Endothelial cell of umbilical vein (primary cell): ENCODE data around the gene LTBP2. TPM values are rescaled to one million over a fixed set of nuclear protein-coding genes. Genes with fewer than 3 reads are reported as not detected.

Source experiments
- BruUV-seq: library from RNA; stranded (reverse); fragments of 400-500 nt; replicated peaks from 2 replicates; lab custom pipeline; 2021; lab: Mats Ljungman, UMichigan
- CTCF ChIA-PET: fragments of 300-600, 350-600 bp; sonication (Branson Sonifier 250); formaldehyde crosslinking; loops from one replicate; lab custom pipeline; 2021; ENCODE audit warnings: antibody characterized with exemption, inconsistent platforms; lab: Charles Lee
- POLR2A ChIA-PET: fragments of 300-600, 350-600 bp; sonication (Branson Sonifier 250); formaldehyde crosslinking; loops from one replicate; lab custom pipeline; 2021; ENCODE audit warnings: antibody characterized with exemption, inconsistent platforms; lab: Charles Lee
- DNase-seq: peaks from one replicate; pipeline ENCODE4 v3.0.0-alpha.2; 2011; ENCODE audit warnings: low read depth, low spot score
- FAIRE-seq: peaks from 2 replicates; lab custom pipeline; 2011; peaks lifted over from hg19 to GRCh38; lab: Jason Lieb, UNC
- H2AFZ ChIP-seq: 2 replicates; pipeline ENCODE4 v1.6.0; 2012; ENCODE audit warnings: low read depth, low read length, control low read depth, inconsistent platforms
- H3K27ac ChIP-seq: 2 replicates; pipeline ENCODE4 v1.5.1; 2011; ENCODE audit warnings: low read depth, mild to moderate bottlenecking, control low read depth, low read length, moderate library complexity; ENCODE audit not compliant: insufficient read depth
- H3K27me3 ChIP-seq, 2 experiments: 2 replicates each; pipeline versions ENCODE4 v1.6.0 to v1.6.1; 2011; ENCODE audit warnings: low read length in 2 of 2, mixed read lengths in 1 of 2; ENCODE audit not compliant: control insufficient read depth in 2 of 2, insufficient read depth in 2 of 2
- H3K36me3 ChIP-seq, 2 experiments: 2 replicates in 1 of 2; 3 replicates in 1 of 2; pipeline ENCODE4 v1.5.1; 2011; ENCODE audit warnings: low read length in 2 of 2, mild to moderate bottlenecking in 1 of 2, moderate library complexity in 1 of 2; ENCODE audit not compliant: control insufficient read depth in 2 of 2, insufficient read depth in 2 of 2; ENCODE audit errors: extremely low read depth in 1 of 2
- H3K4me1 ChIP-seq: 3 replicates; pipeline ENCODE4 v1.5.1; 2011; ENCODE audit warnings: mild to moderate bottlenecking, low read length; ENCODE audit not compliant: control insufficient read depth, insufficient read depth; ENCODE audit errors: extremely low read depth
- H3K4me2 ChIP-seq: 2 replicates; pipeline ENCODE4 v1.6.1; 2011; ENCODE audit warnings: low read length, control low read depth, mixed read lengths; ENCODE audit not compliant: insufficient read depth
- H3K4me3 ChIP-seq, 3 experiments: fragments of 200-600 bp in 1 of 3; sonication (generic), shearing (Covaris generic) in 1 of 3; replicated peaks in 1 of 3; 2 replicates each; pipeline ENCODE4 v1.5.1; 2011 to 2016; ENCODE audit warnings: control low read depth in 3 of 3, low read length in 3 of 3, mild to moderate bottlenecking in 2 of 3, inconsistent platforms in 1 of 3, low read depth in 1 of 3, moderate library complexity in 1 of 3; ENCODE audit not compliant: insufficient read depth in 1 of 3
- H3K79me2 ChIP-seq: 2 replicates; pipeline ENCODE4 v1.6.0; 2012; ENCODE audit warnings: low read length, inconsistent platforms; ENCODE audit not compliant: control insufficient read depth, insufficient read depth
- H3K9ac ChIP-seq: replicated peaks from 2 replicates; pipeline ENCODE3; 2011; ENCODE audit warnings: low read length, control low read depth; ENCODE audit not compliant: insufficient read depth; ENCODE audit errors: extremely low read depth
- H3K9me1 ChIP-seq: replicated peaks from 3 replicates; pipeline ENCODE4 v1.6.0; 2011; ENCODE audit warnings: mild to moderate bottlenecking, low read length; ENCODE audit not compliant: control insufficient read depth, insufficient read depth; ENCODE audit errors: extremely low read depth
- H3K9me3 ChIP-seq: replicated peaks from 2 replicates; pipeline ENCODE4 v1.5.1; 2012; ENCODE audit warnings: low read length, inconsistent platforms; ENCODE audit not compliant: control insufficient read depth, insufficient read depth
- H4K20me1 ChIP-seq: replicated peaks from 2 replicates; pipeline ENCODE3; 2011; ENCODE audit warnings: mild to moderate bottlenecking, low read length; ENCODE audit not compliant: control insufficient read depth, insufficient read depth; ENCODE audit errors: extremely low read depth
- CTCF ChIP-seq, 2 donors: IDR thresholded peaks; 1 replicate in 1 of 2; 2 replicates in 1 of 2; pipeline ENCODE4 v1.5.1; 2011; ENCODE audit warnings: low read length in 2 of 2, mild to moderate bottlenecking in 2 of 2, moderate library complexity in 2 of 2, control low read depth in 1 of 2, inconsistent platforms in 1 of 2, low read depth in 1 of 2; ENCODE audit not compliant: insufficient read depth in 1 of 2; ENCODE audit errors: extremely low read depth in 1 of 2
- FOS ChIP-seq: IDR thresholded peaks from 2 replicates; pipeline ENCODE4 v1.6.1; 2011; ENCODE audit warnings: mild to moderate bottlenecking, low read length, moderate library complexity, borderline replicate concordance; ENCODE audit not compliant: insufficient read depth
- JUN ChIP-seq: IDR thresholded peaks from 2 replicates; pipeline ENCODE4 v1.6.1; 2011; ENCODE audit warnings: borderline replicate concordance, low read depth; ENCODE audit not compliant: insufficient read length, insufficient read depth
- dilution Hi-C: fragments of 300-500 bp; cut with MboI; formaldehyde crosslinking; loops from one replicate; pipeline ENCODE4 v1.15.0; 2019; ENCODE audit warnings: low sequenced_read_pairs; ENCODE audit not compliant: extremely low pct_ligation_motif_present
- intact Hi-C: fragments of 100-400 bp; cut with micrococcal nuclease; formaldehyde crosslinking; loops from one replicate; pipeline ENCODE4 v1.10.0; 2022
- polyA plus RNA-seq, 4 experiments: library from polyadenylated mRNA; depleted of rRNA in 3 of 4; stranded (reverse) in 3 of 4; unstranded in 1 of 4; fragments of >200 nt; gene quantifications; 2 replicates each; pipeline versions ENCODE4 v1.2.1 to v1.2.3, GENCODE V29; 2011 to 2012; ENCODE audit warnings: missing spikeins in 1 of 4
- total RNA-seq: library from RNA; stranded (reverse); gene quantifications from 2 replicates; pipeline ENCODE4 v1.2.3, GENCODE V29; 2021

The LTBP2 gene
- total and polyA plus RNA-seq, 2 donors (not counting 3 experiments of a cell fraction or from before 2014, with no cell fraction given) = 209 to 268 TPM

DNA sequence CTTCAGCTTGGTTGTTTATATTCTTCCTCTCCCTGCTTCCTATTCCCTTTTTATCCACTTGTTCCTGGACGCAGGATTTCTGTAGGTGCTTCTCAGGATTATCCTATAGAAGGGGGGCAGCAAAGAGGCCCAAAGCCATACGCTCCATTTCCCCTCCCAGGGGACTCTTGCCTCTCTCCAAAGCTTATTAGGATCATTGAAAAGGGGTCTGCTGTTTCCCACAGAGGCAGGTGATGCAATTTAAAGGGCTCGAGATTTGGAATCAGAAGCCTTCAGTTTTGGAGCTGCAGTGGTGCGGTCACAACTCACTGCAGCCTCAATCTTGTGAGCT is 154.5 kb downstream of the LTBP2 start:
- Histone ChIP-seq H3K27me3 (peaks cover 0 to 3% of the 10 kb centered on the region in 2 experiments), H3K4me1 (peaks cover 8% of the 10 kb centered on the region), H2AFZ (no peak overlapping the region), H3K4me2 (no peak overlapping the region), H3K9me3 (no peaks in the 10 kb centered on the region), H3K9ac (no peak overlapping the region), H4K20me1 (no peaks in the 10 kb centered on the region), H3K9me1 (no peaks in the 10 kb centered on the region), H3K27ac (no peak overlapping the region), H3K4me3 (no peak overlapping the region), H3K79me2 (no peaks in the 10 kb centered on the region), H3K36me3 (no peaks in the 10 kb centered on the region)
- no TSS peak for BruUV-seq
- intact Hi-C loops = no loop called here
- DNase-seq = no peak
- CTCF ChIA-PET = interaction anchor here (1.0 to 5.5 kb wide), 4 partner anchors 9 to 45 kb away, joined by 3 to 43 read pairs (median 6); no protein-coding TSS in a partner anchor
- TF ChIP-seq CTCF (IDR thresholded peaks at IDR 0.05; ENCODE audit: extremely low read depth in 1 of 2, insufficient read depth in 1 of 2, low read depth in 1 of 2, low read length in 2 of 2) = no peak
- TF ChIP-seq JUN = no peak
- no peak for TF ChIP-seq FOS
- POLR2A ChIA-PET = interaction anchor here (0.6 kb wide), 1 partner anchor 23 kb away, joined by 3 read pairs; no protein-coding TSS in a partner anchor
- dilution Hi-C loops = no loop called here
- no peak for FAIRE-seq
